Measurements from ENCODE around the gene PPP1R12A. TPM values are rescaled to one million over a fixed set of nuclear protein-coding genes. Genes with fewer than 3 reads are reported as not detected.

The PPP1R12A gene
- total RNA-seq, 2 experiments from 2014 or later: 44.5 to 65.1 TPM

GRCh38 chr12:79885911-79886490 is 48.9 kb downstream of the PPP1R12A start:
- Histone ChIP-seq H3K4me3 (ENCODE audit: low read depth, low read length, poor library complexity, severe bottlenecking) (no peak overlapping the region), H2AFZ (ENCODE audit: low read length) (no peak overlapping the region), H4K20me1 (ENCODE audit: insufficient read depth, low read length) (peaks cover 53% of the 10 kb centered on the region), H3K79me2 (ENCODE audit: insufficient read depth, low read depth, low read length) (peaks cover 92% of the 10 kb centered on the region), H3K9me2 (ENCODE audit: insufficient read depth, low read length) (no peaks in the 10 kb centered on the region), H3K4me1 (ENCODE audit: insufficient read depth, low read length, poor library complexity, severe bottlenecking) (peaks cover 6% of the 10 kb centered on the region), H3K36me3 (ENCODE audit: insufficient read depth, low read length) (peaks cover 7% of the 10 kb centered on the region; the same call in 1 of the 2 replicates), H3K27ac (ENCODE audit: low read depth, low read length, poor library complexity, severe bottlenecking) (no peak overlapping the region), H3K9me3 (ENCODE audit: low read length) (peaks cover 5% of the 10 kb centered on the region; the same call in 1 of the 2 replicates), H3K4me2 (ENCODE audit: low read length) (no peak overlapping the region)
- BruUV-seq (replicated peaks): no TSS peak
- DNase-seq (ENCODE audit: low spot score): no peak
- POLR2A ChIA-PET: interaction anchor here (0.6 kb wide), 1 partner anchor 13 kb away, joined by 3 read pairs; no protein-coding TSS in a partner anchor
- TF ChIP-seq CTCF (conservative IDR thresholded peaks at IDR 0.05; ENCODE audit: low read length) (no peak), EZH2phosphoT487 (IDR thresholded peaks at IDR 0.05; ENCODE audit: borderline replicate concordance, low read depth, low read length) (no peak)
- CTCF ChIA-PET (ENCODE audit: unreplicated experiment): no interaction called here
- intact Hi-C loops (cut with micrococcal nuclease; ENCODE audit: unreplicated experiment): loop anchor here (5.0 kb wide), 1 partner anchor 46 kb away; no protein-coding TSS in a partner anchor

GRCh38 chr12:79884401-79885006 is 50.4 kb downstream of the PPP1R12A start:
- ChIA-PET POLR2A (interaction anchor here (0.6 kb wide), 1 partner anchor 20 kb away, joined by 12 read pairs; no protein-coding TSS in a partner anchor), CTCF (ENCODE audit: unreplicated experiment) (no interaction called here)
- peaks cover 7% of the 10 kb centered on the region; the same call in 1 of the 2 replicates for H3K36me3 ChIP-seq (ENCODE audit: insufficient read depth, low read length)
- no peak for TF ChIP-seq CTCF (conservative IDR thresholded peaks at IDR 0.05; ENCODE audit: low read length)
- peaks cover 5% of the 10 kb centered on the region; the same call in 1 of the 2 replicates for H3K9me3 ChIP-seq (ENCODE audit: low read length)
- peaks cover 6% of the 10 kb centered on the region for H3K4me1 ChIP-seq (ENCODE audit: insufficient read depth, low read length, poor library complexity, severe bottlenecking)
- H3K4me3 ChIP-seq (ENCODE audit: low read depth, low read length, poor library complexity, severe bottlenecking): no peak overlapping the region
- DNase-seq (ENCODE audit: low spot score): no peak
- H3K9me2 ChIP-seq (ENCODE audit: insufficient read depth, low read length): no peaks in the 10 kb centered on the region
- peaks cover 51% of the 10 kb centered on the region for H4K20me1 ChIP-seq (ENCODE audit: insufficient read depth, low read length)
- BruUV-seq (replicated peaks): no TSS peak
- no peak overlapping the region for H3K27ac ChIP-seq (ENCODE audit: low read depth, low read length, poor library complexity, severe bottlenecking)
- H2AFZ ChIP-seq (ENCODE audit: low read length): no peak overlapping the region
- intact Hi-C loops (cut with micrococcal nuclease; ENCODE audit: unreplicated experiment): loop anchor here (5.0 kb wide), 1 partner anchor 48 kb away; no protein-coding TSS in a partner anchor
- peaks cover 92% of the 10 kb centered on the region for H3K79me2 ChIP-seq (ENCODE audit: insufficient read depth, low read depth, low read length)
- no peak overlapping the region for H3K4me2 ChIP-seq (ENCODE audit: low read length)

- Histone ChIP-seq H3K27ac (ENCODE audit: low read depth, low read length, poor library complexity, severe bottlenecking) (no peak overlapping the region), H3K4me2 (ENCODE audit: low read length) (no peak overlapping the region), H3K36me3 (ENCODE audit: insufficient read depth, low read length) (peaks cover 13% of the 10 kb centered on the region; the same call in 1 of the 2 replicates), H4K20me1 (ENCODE audit: insufficient read depth, low read length) (peaks cover 38% of the 10 kb centered on the region), H3K9me2 (ENCODE audit: insufficient read depth, low read length) (no peaks in the 10 kb centered on the region), H3K4me3 (ENCODE audit: low read depth, low read length, poor library complexity, severe bottlenecking) (no peak overlapping the region), H3K79me2 (ENCODE audit: insufficient read depth, low read depth, low read length) (peaks cover 91% of the 10 kb centered on the region), H2AFZ (ENCODE audit: low read length) (no peak overlapping the region), H3K4me1 (ENCODE audit: insufficient read depth, low read length, poor library complexity, severe bottlenecking) (peaks cover 6% of the 10 kb centered on the region), H3K9me3 (ENCODE audit: low read length) (peaks cover 5% of the 10 kb centered on the region; the same call in 1 of the 2 replicates)
- BruUV-seq (replicated peaks): no TSS peak
- no peak for TF ChIP-seq CTCF (conservative IDR thresholded peaks at IDR 0.05; ENCODE audit: low read length)
- TF ChIP-seq EZH2phosphoT487 (IDR thresholded peaks at IDR 0.05; ENCODE audit: borderline replicate concordance, low read depth, low read length): no peak
- intact Hi-C loops (cut with micrococcal nuclease; ENCODE audit: unreplicated experiment): no loop called here
- POLR2A ChIA-PET: interaction anchor here (0.8 kb wide), 1 partner anchor 213 kb away, joined by 3 read pairs; no protein-coding TSS in a partner anchor
- CTCF ChIA-PET (ENCODE audit: unreplicated experiment): no interaction called here
- no peak for DNase-seq (ENCODE audit: low spot score)
These were observed 51.7 kb downstream of the PPP1R12A start for GRCh38 chr12:79883216-79883615.
